Keratinocyte (primary cell): ENCODE measurements around the gene C1orf167. TPM values are rescaled to one million over a fixed set of nuclear protein-coding genes. Genes with fewer than 3 reads are reported as not detected.

ENCODE experiments used
- DNase-seq: peaks from one replicate; pipeline ENCODE4 v3.0.0-alpha.2; 2011; ENCODE audit warnings: low read depth, missing footprints, low spot score
- FAIRE-seq: peaks from 2 replicates; lab custom pipeline; 2011; peaks lifted over from hg19 to GRCh38; lab: Jason Lieb, UNC
- H2AFZ ChIP-seq: 2 replicates; pipeline ENCODE4 v1.6.0; 2012; ENCODE audit warnings: low read length, control low read depth, inconsistent platforms; ENCODE audit not compliant: control insufficient read depth
- H3K27ac ChIP-seq: 2 replicates; pipeline ENCODE4 v1.5.1; 2011; ENCODE audit warnings: low read length; ENCODE audit not compliant: control insufficient read depth, insufficient read depth
- H3K27me3 ChIP-seq: 3 replicates; pipeline ENCODE4 v1.6.0; 2011; ENCODE audit warnings: low read length; ENCODE audit not compliant: control insufficient read depth, insufficient read depth; ENCODE audit errors: extremely low read depth
- H3K36me3 ChIP-seq, 2 experiments: 2 replicates in 1 of 2; 3 replicates in 1 of 2; pipeline ENCODE4 v1.5.1; 2011; ENCODE audit warnings: low read length in 2 of 2, mild to moderate bottlenecking in 1 of 2; ENCODE audit not compliant: control insufficient read depth in 2 of 2, insufficient read depth in 2 of 2; ENCODE audit errors: extremely low read depth in 1 of 2
- H3K4me1 ChIP-seq: 3 replicates; pipeline ENCODE4 v1.5.1; 2011; ENCODE audit warnings: low read length; ENCODE audit not compliant: control insufficient read depth, insufficient read depth; ENCODE audit errors: extremely low read depth
- H3K4me2 ChIP-seq: 3 replicates; pipeline ENCODE4 v1.6.0; 2011; ENCODE audit warnings: low read depth, low read length; ENCODE audit not compliant: control insufficient read depth, insufficient read depth; ENCODE audit errors: extremely low read depth
- H3K4me3 ChIP-seq, 3 experiments: fragments of 200-600 bp in 1 of 3; sonication (generic) in 1 of 3; 2 replicates in 2 of 3; 3 replicates in 1 of 3; pipeline ENCODE4 v1.5.1; 2011 to 2016; ENCODE audit warnings: low read length in 3 of 3, mild to moderate bottlenecking in 3 of 3, control low read depth in 2 of 3, inconsistent platforms in 1 of 3, low read depth in 1 of 3, mixed read lengths in 1 of 3, mixed run types in 1 of 3, moderate library complexity in 1 of 3; ENCODE audit not compliant: control insufficient read depth in 2 of 3, insufficient read depth in 2 of 3; ENCODE audit errors: extremely low read depth in 1 of 3
- H3K79me2 ChIP-seq: 2 replicates; pipeline ENCODE4 v1.6.0; 2012; ENCODE audit warnings: low read length; ENCODE audit not compliant: control insufficient read depth, insufficient read depth
- H3K9ac ChIP-seq: 3 replicates; pipeline ENCODE4 v1.6.0; 2011; ENCODE audit warnings: low read length; ENCODE audit not compliant: control insufficient read depth, insufficient read depth; ENCODE audit errors: extremely low read depth
- H3K9me1 ChIP-seq: 3 replicates; pipeline ENCODE4 v1.6.0; 2011; ENCODE audit warnings: low read length; ENCODE audit not compliant: control insufficient read depth, insufficient read depth; ENCODE audit errors: extremely low read depth
- H3K9me3 ChIP-seq: 2 replicates; pipeline ENCODE4 v1.5.1; 2012; ENCODE audit warnings: low read depth, low read length; ENCODE audit not compliant: control insufficient read depth
- H4K20me1 ChIP-seq: 3 replicates; pipeline ENCODE4 v1.6.0; 2011; ENCODE audit warnings: low read length; ENCODE audit not compliant: control insufficient read depth, insufficient read depth; ENCODE audit errors: extremely low read depth
- CTCF ChIP-seq, 3 experiments: IDR thresholded peaks in 1 of 3; conservative IDR thresholded peaks in 1 of 3; optimal IDR thresholded peaks in 1 of 3; 2 replicates in 2 of 3; 3 replicates in 1 of 3; pipeline versions ENCODE3 to v1.5.1; 2011; ENCODE audit warnings: low read length in 3 of 3, mild to moderate bottlenecking in 3 of 3, moderate library complexity in 2 of 3, control low read depth in 1 of 3, inconsistent platforms in 1 of 3; ENCODE audit not compliant: insufficient read depth in 2 of 3; ENCODE audit errors: extremely low read depth in 1 of 3
- EZH2 ChIP-seq: IDR thresholded peaks from one replicate; pipeline ENCODE4 v1.6.1; 2012; ENCODE audit warnings: inconsistent platforms, mild to moderate bottlenecking, low read length, moderate library complexity
- dilution Hi-C: fragments of 300-500 bp; cut with MboI; formaldehyde crosslinking; loops from one replicate; pipeline ENCODE4 v1.7.0; 2020; ENCODE audit warnings: low sequenced_read_pairs; ENCODE audit not compliant: extremely low pct_ligation_motif_present
- polyA plus RNA-seq, 5 experiments: library from polyadenylated mRNA; depleted of rRNA in 3 of 5; stranded (reverse) in 3 of 5; stranded (forward) in 1 of 5; unstranded in 1 of 5; fragments of >200 nt; gene quantifications; 1 replicate in 1 of 5; 2 replicates in 3 of 5; 3 replicates in 1 of 5; pipeline versions ENCODE4 v1.2.1 to v1.2.3, GENCODE V29; 2011 to 2012; ENCODE audit warnings: missing spikeins in 2 of 5, low read depth in 1 of 5, low replicate concordance in 1 of 5

The C1orf167 gene
- polyA plus RNA-seq, 1 donor (not counting 4 experiments of a cell fraction or from before 2014, with no cell fraction given) = not detected

GRCh38 chr1:11778336-11778735 is 16.3 kb downstream of the C1orf167 start:
- no peaks in the 10 kb centered on the region for H3K9me1 ChIP-seq
- H3K4me1 ChIP-seq = peaks cover 4% of the 10 kb centered on the region
- no peaks in the 10 kb centered on the region for H3K9me3 ChIP-seq
- no peaks in the 10 kb centered on the region for H4K20me1 ChIP-seq
- no peak for TF ChIP-seq CTCF (optimal IDR thresholded peaks at IDR 0.05 in 1 of 3, IDR thresholded peaks at IDR 0.05 in 1 of 3, conservative IDR thresholded peaks at IDR 0.05 in 1 of 3; ENCODE audit: extremely low read depth in 1 of 3, insufficient read depth in 2 of 3, low read length in 3 of 3)
- TF ChIP-seq EZH2 = no peak
- no peak overlapping the region for H3K27ac ChIP-seq
- H3K36me3 ChIP-seq = no peaks in the 10 kb centered on the region
- dilution Hi-C loops = no loop called here
- no peak overlapping the region for H2AFZ ChIP-seq
- FAIRE-seq (no peak), DNase-seq (no peak)
- no peak overlapping the region for H3K4me3 ChIP-seq
- H3K9ac ChIP-seq = no peak overlapping the region
- no peaks in the 10 kb centered on the region for H3K79me2 ChIP-seq
- no peak overlapping the region for H3K4me2 ChIP-seq
- no peaks in the 10 kb centered on the region for H3K27me3 ChIP-seq

- Histone ChIP-seq H3K4me2 (no peak overlapping the region), H3K9ac (no peak overlapping the region), H3K4me3 (no peak overlapping the region), H3K36me3 (no peaks in the 10 kb centered on the region), H3K27ac (no peak overlapping the region), H3K4me1 (peaks cover 4% of the 10 kb centered on the region), H4K20me1 (no peaks in the 10 kb centered on the region), H3K9me3 (no peaks in the 10 kb centered on the region), H3K79me2 (no peaks in the 10 kb centered on the region), H3K27me3 (no peaks in the 10 kb centered on the region), H2AFZ (no peak overlapping the region), H3K9me1 (no peaks in the 10 kb centered on the region)
- FAIRE-seq = no peak
- dilution Hi-C loops = no loop called here
- no peak for DNase-seq
- no peak for TF ChIP-seq EZH2
- TF ChIP-seq CTCF (optimal IDR thresholded peaks at IDR 0.05 in 1 of 3, IDR thresholded peaks at IDR 0.05 in 1 of 3, conservative IDR thresholded peaks at IDR 0.05 in 1 of 3; ENCODE audit: extremely low read depth in 1 of 3, insufficient read depth in 2 of 3, low read length in 3 of 3) = no peak
These were observed 17.0 kb downstream of the C1orf167 start for GRCh38 chr1:11778844-11779623.
